CD14-positive monocyte (primary cell): ENCODE measurements around the gene HDAC4. TPM values are rescaled to one million over a fixed set of nuclear protein-coding genes. Genes with fewer than 3 reads are reported as not detected.

ENCODE experiments used
- DNase-seq, 3 donors: peaks; one replicate each; pipeline ENCODE4 v3.0.0-alpha.2; 2011 to 2022
- H2AFZ ChIP-seq: 2 replicates; pipeline ENCODE4 v1.6.0; 2012; ENCODE audit warnings: mild to moderate bottlenecking, low read depth, low read length, inconsistent platforms; ENCODE audit not compliant: insufficient read depth, poor library complexity, severe bottlenecking
- H3K27ac ChIP-seq, 2 donors: 1 replicate in 1 of 2; 2 replicates in 1 of 2; pipeline ENCODE4 v1.5.1; 2012 to 2013; ENCODE audit warnings: low read length in 2 of 2, control low read depth in 1 of 2, inconsistent platforms in 1 of 2, low read depth in 1 of 2, mild to moderate bottlenecking in 1 of 2
- H3K27me3 ChIP-seq, 2 donors: one replicate each; pipeline versions ENCODE4 v1.6.0 to v1.6.1; 2011 to 2013; ENCODE audit warnings: low read length in 2 of 2; ENCODE audit not compliant: control insufficient read depth in 2 of 2, insufficient read depth in 2 of 2
- H3K36me3 ChIP-seq, 2 donors: replicated peaks in 1 of 2; 1 replicate in 1 of 2; 2 replicates in 1 of 2; pipeline versions ENCODE4 v1.5.1 to v1.6.1; 2012 to 2013; ENCODE audit warnings: low read length in 2 of 2, control low read depth in 1 of 2, inconsistent platforms in 1 of 2, mild to moderate bottlenecking in 1 of 2; ENCODE audit not compliant: insufficient read depth in 2 of 2, control insufficient read depth in 1 of 2
- H3K4me1 ChIP-seq, 2 donors: 1 replicate in 1 of 2; 2 replicates in 1 of 2; pipeline versions ENCODE4 v1.5.1 to v1.6.1; 2012 to 2013; ENCODE audit warnings: low read length in 2 of 2, control low read depth in 1 of 2, inconsistent platforms in 1 of 2, mild to moderate bottlenecking in 1 of 2, moderate library complexity in 1 of 2; ENCODE audit not compliant: insufficient read depth in 2 of 2, control insufficient read depth in 1 of 2
- H3K4me2 ChIP-seq: replicated peaks from 2 replicates; pipeline ENCODE3; 2012; ENCODE audit warnings: low read length, moderate library complexity, mild to moderate bottlenecking; ENCODE audit not compliant: poor library complexity, severe bottlenecking; ENCODE audit errors: extremely low read depth
- H3K4me3 ChIP-seq, 3 experiments: fragments of 200-600 bp in 1 of 3; sonication (generic) in 1 of 3; replicated peaks in 1 of 3; 1 replicate in 2 of 3; 2 replicates in 1 of 3; pipeline ENCODE4 v1.5.1; 2011 to 2013; ENCODE audit warnings: low read length in 3 of 3, mild to moderate bottlenecking in 3 of 3, control low read depth in 2 of 3, low read depth in 2 of 3, inconsistent platforms in 1 of 3, moderate library complexity in 1 of 3
- H3K79me2 ChIP-seq: 2 replicates; pipeline ENCODE4 v1.6.0; 2012; ENCODE audit warnings: mild to moderate bottlenecking, control low read depth, inconsistent platforms, low read length, moderate library complexity; ENCODE audit not compliant: insufficient read depth
- H3K9ac ChIP-seq: 2 replicates; pipeline ENCODE4 v1.6.0; 2017; ENCODE audit warnings: low read length, mild to moderate bottlenecking; ENCODE audit not compliant: insufficient read depth, poor library complexity, severe bottlenecking
- H3K9me3 ChIP-seq, 2 donors: replicated peaks in 1 of 2; 1 replicate in 1 of 2; 2 replicates in 1 of 2; pipeline versions ENCODE4 v1.5.1 to v1.6.1; 2012 to 2013; ENCODE audit warnings: low read length in 2 of 2, control low read depth in 1 of 2; ENCODE audit not compliant: control insufficient read depth in 1 of 2, insufficient read depth in 1 of 2
- H4K20me1 ChIP-seq: 2 replicates; pipeline ENCODE4 v1.6.0; 2012; ENCODE audit warnings: mild to moderate bottlenecking, low read length, control low read depth, moderate library complexity; ENCODE audit not compliant: insufficient read depth
- H3K27ac Mint-ChIP-seq, 7 donors: one replicate each; pipeline ENCODE4 v1.8.0; 2020; ENCODE audit warnings: mild to moderate bottlenecking in 7 of 7, mixed read lengths in 7 of 7, moderate library complexity in 6 of 7, inconsistent platforms in 2 of 7
- H3K27me3 Mint-ChIP-seq, 3 donors: one replicate each; pipeline ENCODE4 v1.8.0; 2021 to 2022; ENCODE audit warnings: low read depth in 3 of 3, mild to moderate bottlenecking in 3 of 3, mixed read lengths in 3 of 3, moderate library complexity in 3 of 3, inconsistent platforms in 1 of 3
- H3K36me3 Mint-ChIP-seq, 2 donors: one replicate each; pipeline ENCODE4 v1.8.0; 2020; ENCODE audit warnings: mixed read lengths in 2 of 2, inconsistent platforms in 1 of 2, mild to moderate bottlenecking in 1 of 2
- H3K4me1 Mint-ChIP-seq: one replicate; pipeline ENCODE4 v1.8.0; 2020; ENCODE audit warnings: mild to moderate bottlenecking, mixed read lengths
- H3K4me3 Mint-ChIP-seq, 2 donors: one replicate each; pipeline ENCODE4 v1.8.0; 2020; ENCODE audit warnings: mild to moderate bottlenecking in 2 of 2, mixed read lengths in 2 of 2, moderate library complexity in 1 of 2
- H3K9me3 Mint-ChIP-seq, 7 donors: one replicate each; pipeline ENCODE4 v1.8.0; 2020 to 2022; ENCODE audit warnings: mixed read lengths in 7 of 7, mild to moderate bottlenecking in 6 of 7, moderate library complexity in 6 of 7, inconsistent platforms in 2 of 7
- CTCF ChIP-seq: fragments of 200-600 bp; IDR thresholded peaks from one replicate; pipeline ENCODE4 v1.8.0; 2022; ENCODE audit warnings: antibody characterized with exemption, mild to moderate bottlenecking
- WGBS: methylation state at CpG from one replicate; pipeline ENCODE4 v1.1.5; 2013; ENCODE audit warnings: missing lambda C conversion rate; ENCODE audit not compliant: insufficient coverage; 5-methylcytosine and 5-hydroxymethylcytosine counted together
- intact Hi-C, 2 donors: fragments of 100-400 bp; cut with micrococcal nuclease; formaldehyde crosslinking; loops; one replicate each; pipeline versions ENCODE4 v1.15.0 to v1.15.1; 2023
- polyA plus RNA-seq, 3 donors: library from polyadenylated mRNA; depleted of rRNA in 1 of 3; unstranded in 2 of 3; stranded (reverse) in 1 of 3; fragments of 300-500 nt in 2 of 3; fragments of >200 nt in 1 of 3; fragmentation: Illumina TruSeq in 2 of 3; gene quantifications; 1 replicate in 2 of 3; 2 replicates in 1 of 3; pipeline ENCODE4 v1.2.3, GENCODE V29; 2012 to 2021

The HDAC4 gene
- polyA plus RNA-seq, 3 donors, result 3.3 to 23.0 (median 4.5) TPM

GRCh38 chr2:239365782-239366435 lies 34.9 kb downstream of the HDAC4 start:
- H3K36me3 Mint-ChIP-seq, result peaks cover 11 to 15% of the 10 kb centered on the region in 2 donors
- Histone ChIP-seq H3K9me3 (no peaks in the 10 kb centered on the region), H3K9ac (no peak overlapping the region), H3K4me1 (peaks cover 13 to 16% of the 10 kb centered on the region in 2 donors), H3K4me2 (no peak overlapping the region), H3K4me3 (no peak overlapping the region), H4K20me1 (peaks cover 17% of the 10 kb centered on the region), H3K27ac (no peak overlapping the region), H2AFZ (no peak overlapping the region), H3K27me3 (no peaks in the 10 kb centered on the region), H3K36me3 (peaks cover 0 to 21% of the 10 kb centered on the region in 2 donors), H3K79me2 (peaks cover 96% of the 10 kb centered on the region)
- DNase-seq, result no peak
- intact Hi-C loops, result no loop called here
- H3K9me3 Mint-ChIP-seq, result no peaks in the 10 kb centered on the region
- 98% methylated on average over 32 of the region's 32 CpGs for WGBS
- H3K27ac Mint-ChIP-seq, result peak overlapping the region in 2 of 7 donors; percentile 43 to 68
- no peak overlapping the region for H3K4me3 Mint-ChIP-seq
- peaks cover 0 to under 1% (median 0%) of the 10 kb centered on the region in 3 donors for H3K27me3 Mint-ChIP-seq
- peaks cover 18% of the 10 kb centered on the region for H3K4me1 Mint-ChIP-seq
- no peak for TF ChIP-seq CTCF

- peaks cover 0 to 1% (median 0%) of the 10 kb centered on the region in 3 donors for H3K27me3 Mint-ChIP-seq
- no peak for DNase-seq
- Histone ChIP-seq H3K9me3 (no peaks in the 10 kb centered on the region), H3K4me3 (no peak overlapping the region), H3K36me3 (peaks cover 0 to 21% of the 10 kb centered on the region in 2 donors), H3K79me2 (peaks cover 96% of the 10 kb centered on the region), H3K4me2 (no peak overlapping the region), H4K20me1 (peaks cover 21% of the 10 kb centered on the region), H3K27ac (no peak overlapping the region), H3K27me3 (no peaks in the 10 kb centered on the region), H2AFZ (no peak overlapping the region), H3K9ac (no peak overlapping the region), H3K4me1 (peaks cover 9 to 11% of the 10 kb centered on the region in 2 donors)
- WGBS, result 100% methylated on average over 9 of the region's 11 CpGs
- intact Hi-C loops, result no loop called here
- H3K9me3 Mint-ChIP-seq, result no peaks in the 10 kb centered on the region
- H3K36me3 Mint-ChIP-seq, result peaks cover 11 to 15% of the 10 kb centered on the region in 2 donors
- peak overlapping the region in 1 of 7 donors; percentile 43 for H3K27ac Mint-ChIP-seq
- H3K4me1 Mint-ChIP-seq, result peaks cover 13% of the 10 kb centered on the region
- TF ChIP-seq CTCF, result no peak
- no peak overlapping the region for H3K4me3 Mint-ChIP-seq
These were observed 35.6 kb downstream of the HDAC4 start for GRCh38 chr2:239365071-239365781.
